K562 (cell line): ENCODE results near the gene CRYBA4. TPM values are rescaled to one million over a fixed set of nuclear protein-coding genes. Genes with fewer than 3 reads are reported as not detected.

ENCODE experiments used
- ATAC-seq: fragments of 200-7000 bp; cut with Tn5 transposase; 3 replicates; pipeline ENCODE4 v1.9.1; 2020; ENCODE audit warnings: moderate library complexity
- BruUV-seq: library from RNA; stranded (reverse); fragments of 400-500 nt; replicated peaks from 2 replicates; lab custom pipeline; 2021; lab: Mats Ljungman, UMichigan
- CTCF ChIA-PET: fragments of 300-600 bp; formaldehyde crosslinking; extraction: SDS; loops from one replicate; lab custom pipeline; 2021; ENCODE audit warnings: low intra/inter-chr PET ratio; lab: Yijun Ruan, JAX
- POLR2A ChIA-PET: fragments of 300-600, 350-650 bp; sonication (Branson Sonifier 250); formaldehyde crosslinking; extraction: SDS; loops from one replicate; lab custom pipeline; 2021; ENCODE audit warnings: antibody characterized with exemption, inconsistent platforms; lab: Yijun Ruan, JAX
- DNase-seq, 4 experiments: peaks; one replicate each; pipeline versions ENCODE4 v3.0.0 to v3.0.0-alpha.2; 2011 to 2018; ENCODE audit warnings: low spot score in 3 of 4, mixed read lengths in 3 of 4; ENCODE audit errors: extremely low read depth in 1 of 4
- FAIRE-seq: peaks from 2 replicates; lab custom pipeline; 2011; peaks lifted over from hg19 to GRCh38; lab: Jason Lieb, UNC
- H2AFZ ChIP-seq: 2 replicates; pipeline ENCODE4 v1.6.0; 2011; ENCODE audit warnings: low read depth, low read length, control low read depth, inconsistent platforms
- H3K27ac ChIP-seq: fragments of 200-600 bp; 3 replicates; pipeline ENCODE4 v1.8.0; 2011; ENCODE audit warnings: low read depth, mild to moderate bottlenecking, control low read depth, inconsistent platforms, low read length, moderate library complexity, mixed read lengths; ENCODE audit errors: extremely low read depth
- H3K27me3 ChIP-seq, 2 experiments: fragments of 300-600 bp in 1 of 2; 2 replicates in 1 of 2; 3 replicates in 1 of 2; pipeline versions ENCODE4 v1.6.0 to v1.8.0; 2011; ENCODE audit warnings: inconsistent platforms in 2 of 2, low read length in 2 of 2, mild to moderate bottlenecking in 1 of 2, mixed read lengths in 1 of 2, moderate library complexity in 1 of 2; ENCODE audit not compliant: control insufficient read depth in 2 of 2, insufficient read depth in 2 of 2
- H3K36me3 ChIP-seq: fragments of 300-600 bp; 3 replicates; pipeline ENCODE4 v1.8.0; 2011; ENCODE audit warnings: mild to moderate bottlenecking, low read length, inconsistent platforms; ENCODE audit not compliant: control insufficient read depth, insufficient read depth
- H3K4me1 ChIP-seq, 2 experiments: fragments of 200-600 bp in 1 of 2; replicated peaks in 1 of 2; 2 replicates in 1 of 2; 3 replicates in 1 of 2; pipeline versions ENCODE4 v1.5.1 to v1.8.0; 2011; ENCODE audit warnings: inconsistent platforms in 2 of 2, low read length in 2 of 2, mild to moderate bottlenecking in 1 of 2, mixed read lengths in 1 of 2, moderate library complexity in 1 of 2; ENCODE audit not compliant: control insufficient read depth in 2 of 2, insufficient read depth in 2 of 2
- H3K4me2 ChIP-seq: 2 replicates; pipeline ENCODE4 v1.6.1; 2011; ENCODE audit warnings: low read length, control low read depth, inconsistent platforms, mixed read lengths; ENCODE audit not compliant: insufficient read depth
- H3K4me3 ChIP-seq: fragments of 200-600 bp; sonication (generic), shearing (Covaris generic); 2 replicates; pipeline ENCODE4 v1.5.1; 2016; ENCODE audit warnings: control low read depth, inconsistent platforms
- H3K79me2 ChIP-seq: fragments of 200-600 bp; 3 replicates; pipeline ENCODE4 v1.8.0; 2011; ENCODE audit warnings: low read length, inconsistent platforms; ENCODE audit not compliant: control insufficient read depth, insufficient read depth
- H3K9ac ChIP-seq, 2 experiments: 2 replicates each; pipeline versions ENCODE4 v1.6.0 to v1.6.1; 2011; ENCODE audit warnings: low read depth in 2 of 2, low read length in 2 of 2, control low read depth in 1 of 2, inconsistent platforms in 1 of 2, mild to moderate bottlenecking in 1 of 2, mixed read lengths in 1 of 2; ENCODE audit not compliant: insufficient read depth in 1 of 2
- H3K9me1 ChIP-seq: one replicate; pipeline ENCODE4 v1.6.0; 2011; ENCODE audit warnings: inconsistent platforms, mild to moderate bottlenecking, low read length, moderate library complexity; ENCODE audit not compliant: control insufficient read depth, insufficient read depth
- H3K9me3 ChIP-seq: replicated peaks from 2 replicates; pipeline ENCODE4 v1.5.1; 2011; ENCODE audit warnings: low read depth, low read length, inconsistent platforms; ENCODE audit not compliant: control insufficient read depth, insufficient read depth
- H4K20me1 ChIP-seq: replicated peaks from 2 replicates; pipeline ENCODE4 v1.6.1; 2011; ENCODE audit warnings: low read length, inconsistent platforms, mixed read lengths; ENCODE audit not compliant: control insufficient read depth, insufficient read depth
- ARNT ChIP-seq, 2 experiments: fragments of 450-650 bp; IDR thresholded peaks; 2 replicates each; pipeline ENCODE4 v1.6.1; 2016; ENCODE audit warnings: mild to moderate bottlenecking in 1 of 2
- BRCA1 ChIP-seq, 2 experiments: fragments of 450-650 bp in 1 of 2; sonication (generic) in 1 of 2; formaldehyde crosslinking in 1 of 2; IDR thresholded peaks; 2 replicates each; pipeline versions ENCODE4 v1.5.0 to v1.6.1; 2017 to 2020; ENCODE audit warnings: mild to moderate bottlenecking in 1 of 2, missing genetic modification reagents in 1 of 2
- CREB3L1 ChIP-seq: fragments of 450-650 bp; IDR thresholded peaks from 2 replicates; pipeline ENCODE4 v1.6.1; 2014; ENCODE audit warnings: low read depth, mild to moderate bottlenecking, moderate library complexity, borderline replicate concordance
- KAT8 ChIP-seq: fragments of 450-650 bp; IDR thresholded peaks from 2 replicates; pipeline ENCODE4 v1.6.1; 2016; ENCODE audit warnings: low read depth, mild to moderate bottlenecking
- SAFB ChIP-seq: fragments of 200-400 bp; formaldehyde crosslinking; IDR thresholded peaks from 2 replicates; pipeline ENCODE4 v1.6.1; 2017; ENCODE audit warnings: low read depth, low read length, borderline replicate concordance
- ZNF12 ChIP-seq: sonication (generic); formaldehyde crosslinking; IDR thresholded peaks from 2 replicates; pipeline ENCODE4 v1.4.0; 2020; ENCODE audit warnings: mild to moderate bottlenecking, missing genetic modification reagents
- WGBS: fragments of 100-300 bp; shearing (Covaris generic); methylation state at CpG from one replicate; pipeline ENCODE4 v1.1.6; 2016; ENCODE audit warnings: low coverage, mixed read lengths; ENCODE audit not compliant: insufficient coverage; ENCODE audit errors: missing lambda C conversion rate; 5-methylcytosine and 5-hydroxymethylcytosine counted together
- in situ Hi-C: fragments of 300-500 bp; cut with MboI; formaldehyde crosslinking; loops from 4 replicates; pipeline ENCODE4 v1.15.0; 2018; ENCODE audit warnings: inconsistent platforms, mixed read lengths
- intact Hi-C: fragments of 100-400 bp; cut with micrococcal nuclease; formaldehyde crosslinking; loops from 2 replicates; pipeline ENCODE4 v1.14.2; 2022
- polyA plus RNA-seq, 8 experiments: library from polyadenylated mRNA; depleted of rRNA in 4 of 8; stranded (reverse) in 5 of 8; unstranded in 3 of 8; fragments of >200 nt; fragmentation: Nextera tagmentation in 2 of 8; fragmentation: Illumina TruSeq in 1 of 8; extraction: Ambion mirVana in 2 of 8; extraction: Trizol in 1 of 8; gene quantifications; 2 replicates each; pipeline versions ENCODE4 v1.2.1 to v1.2.3, GENCODE V29; 2011 to 2014; ENCODE audit warnings: inconsistent platforms in 1 of 8, missing spikeins in 1 of 8
- total RNA-seq, 7 experiments: library from RNA; depleted of rRNA in 6 of 7; stranded (reverse); fragments of >200 nt in 6 of 7; fragmentation: Illumina TruSeq in 2 of 7; extraction: Trizol in 2 of 7; gene quantifications; 2 replicates each; pipeline versions ENCODE4 v1.2.1 to v1.2.3, GENCODE V29; 2011 to 2021; ENCODE audit warnings: low replicate concordance in 1 of 7

CRYBA4 gene
- total and polyA plus RNA-seq, 9 of the 15 experiments (the other 6 are each of a cell fraction or from before 2014, with no cell fraction given): 0.59 to 3.3 (median 1.6) TPM

GRCh38 chr22:26634189-26634588 lies 12.4 kb downstream of the CRYBA4 start:
- no peak overlapping the region for H2AFZ ChIP-seq
- peak overlapping the region; percentile 87 for H3K27ac ChIP-seq
- in situ Hi-C loops: no loop called here
- H3K9ac ChIP-seq: no peak overlapping the region; a peak in 1 of 4 replicates
- H3K4me2 ChIP-seq: no peak overlapping the region
- H3K36me3 ChIP-seq: no peaks in the 10 kb centered on the region
- DNase-seq: no peak
- no TSS peak for BruUV-seq
- H3K4me1 ChIP-seq: peaks cover 20 to 37% of the 10 kb centered on the region in 2 experiments
- H3K9me1 ChIP-seq: peaks cover 4% of the 10 kb centered on the region
- H3K27me3 ChIP-seq: no peaks in the 10 kb centered on the region
- H3K4me3 ChIP-seq: no peak overlapping the region
- no peaks in the 10 kb centered on the region for H4K20me1 ChIP-seq
- WGBS: 60% methylated on average over 1 of the region's 3 CpGs
- CTCF ChIA-PET: no interaction called here
- H3K9me3 ChIP-seq: no peaks in the 10 kb centered on the region
- no peak for FAIRE-seq
- intact Hi-C loops: no loop called here
- POLR2A ChIA-PET: no interaction called here
- no peak for ATAC-seq
- H3K79me2 ChIP-seq: peaks cover 7% of the 10 kb centered on the region; the same call in 1 of the 3 replicates
- TF ChIP-seq SAFB (no peak), ZNF12 (CRISPR knock-in tag) (peak; percentile 95)

GRCh38 chr22:26635117-26635516 lies 13.4 kb downstream of the CRYBA4 start:
- CTCF ChIA-PET: no interaction called here
- Histone ChIP-seq H2AFZ (peak overlapping the region; percentile 63), H3K27ac (no peak overlapping the region), H3K4me3 (no peak overlapping the region), H3K9me3 (no peaks in the 10 kb centered on the region), H3K9me1 (peaks cover under 1% of the 10 kb centered on the region), H4K20me1 (no peaks in the 10 kb centered on the region), H3K27me3 (no peaks in the 10 kb centered on the region)
- DNase-seq: no peak
- BruUV-seq: no TSS peak
- TF ChIP-seq CREB3L1 (peak; percentile 37; the same call in 1 of the 2 replicates), ARNT (IDR thresholded peaks at IDR 0.05) (peak in 1 of 2 experiments; percentile 94; a peak in 2 of 4 replicates), KAT8 (no peak), BRCA1 (IDR thresholded peaks at IDR 0.05) (no peak), BRCA1 (CRISPR knock-in tag; IDR thresholded peaks at IDR 0.05) (no peak)
- TF ChIP-seq, all 486 proteins: peak for 2
- ATAC-seq: no peak
- no peak overlapping the region for H3K4me2 ChIP-seq
- no peak overlapping the region for H3K9ac ChIP-seq
- no peaks in the 10 kb centered on the region for H3K36me3 ChIP-seq
- in situ Hi-C loops (no loop called here), intact Hi-C loops (no loop called here)
- 0 out of 3 replicates have a peak, but pooled peaks cover 4% of the 10 kb centered on the region for H3K79me2 ChIP-seq
- no peak for FAIRE-seq
- POLR2A ChIA-PET: no interaction called here
- 64% methylated on average over 2 of the region's 2 CpGs for WGBS
- H3K4me1 ChIP-seq: peaks cover 20 to 38% of the 10 kb centered on the region in 2 experiments
